ENCODE measurements around the gene AGAP1. TPM values are rescaled to one million over a fixed set of nuclear protein-coding genes. Genes with fewer than 3 reads are reported as not detected.

Gene AGAP1
- total RNA-seq, 1 donor = 18.5 TPM

GRCh38 chr2:235706506-235706905, 212.7 kb downstream of the AGAP1 start:
- Histone ChIP-seq H3K79me2 (ENCODE audit: insufficient read depth, low read length) (peaks cover 52% of the 10 kb centered on the region), H4K20me1 (ENCODE audit: insufficient read depth, low read length) (peaks cover 39% of the 10 kb centered on the region), H3K27ac (ENCODE audit: low read depth, low read length) (no peak overlapping the region), H2AFZ (ENCODE audit: low read length) (no peak overlapping the region), H3K27me3 (ENCODE audit: insufficient read depth, low read length) (no peaks in the 10 kb centered on the region), H3K36me3 (ENCODE audit: insufficient read depth, low read length) (peaks cover 9% of the 10 kb centered on the region), H3K4me2 (ENCODE audit: insufficient read depth, low read length) (no peak overlapping the region), H3K4me3 (ENCODE audit: insufficient read depth, low read length) (no peak overlapping the region), H3K4me1 (ENCODE audit: insufficient read depth, low read length) (peaks cover 17% of the 10 kb centered on the region), H3K9me3 (ENCODE audit: low read depth, low read length) (no peaks in the 10 kb centered on the region)
- no peak for TF ChIP-seq CTCF (IDR thresholded peaks at IDR 0.05; ENCODE audit: extremely low read depth, low read depth, low read length)
- peak; percentile 42 for DNase-seq (ENCODE audit: insufficient read length, low spot score, missing footprints)

GRCh38 chr2:235707411-235708096, 213.7 kb downstream of the AGAP1 start:
- Histone ChIP-seq H3K27me3 (ENCODE audit: insufficient read depth, low read length) (no peaks in the 10 kb centered on the region), H3K36me3 (ENCODE audit: insufficient read depth, low read length) (peaks cover 9% of the 10 kb centered on the region), H3K4me2 (ENCODE audit: insufficient read depth, low read length) (no peak overlapping the region), H4K20me1 (ENCODE audit: insufficient read depth, low read length) (peaks cover 33% of the 10 kb centered on the region), H3K4me1 (ENCODE audit: insufficient read depth, low read length) (peaks cover 14% of the 10 kb centered on the region), H3K9me3 (ENCODE audit: low read depth, low read length) (no peaks in the 10 kb centered on the region), H3K79me2 (ENCODE audit: insufficient read depth, low read length) (peaks cover 43% of the 10 kb centered on the region), H3K27ac (ENCODE audit: low read depth, low read length) (no peak overlapping the region), H2AFZ (ENCODE audit: low read length) (no peak overlapping the region), H3K4me3 (ENCODE audit: insufficient read depth, low read length) (no peak overlapping the region)
- no peak for TF ChIP-seq CTCF (IDR thresholded peaks at IDR 0.05; ENCODE audit: extremely low read depth, low read depth, low read length)
- peak; percentile 60 for DNase-seq (ENCODE audit: insufficient read length, low spot score, missing footprints)

- peak; percentile 72 for DNase-seq (ENCODE audit: insufficient read length, low spot score, missing footprints)
- Histone ChIP-seq H3K27me3 (ENCODE audit: insufficient read depth, low read length) (no peaks in the 10 kb centered on the region), H3K27ac (ENCODE audit: low read depth, low read length) (peak overlapping the region; percentile 22), H3K4me1 (ENCODE audit: insufficient read depth, low read length) (peaks cover 10% of the 10 kb centered on the region), H4K20me1 (ENCODE audit: insufficient read depth, low read length) (peaks cover 27% of the 10 kb centered on the region), H3K4me3 (ENCODE audit: insufficient read depth, low read length) (no peak overlapping the region), H2AFZ (ENCODE audit: low read length) (no peak overlapping the region), H3K79me2 (ENCODE audit: insufficient read depth, low read length) (peaks cover 38% of the 10 kb centered on the region), H3K4me2 (ENCODE audit: insufficient read depth, low read length) (no peak overlapping the region), H3K36me3 (ENCODE audit: insufficient read depth, low read length) (peaks cover 9% of the 10 kb centered on the region), H3K9me3 (ENCODE audit: low read depth, low read length) (no peaks in the 10 kb centered on the region)
- no peak for TF ChIP-seq CTCF (IDR thresholded peaks at IDR 0.05; ENCODE audit: extremely low read depth, low read depth, low read length)
Measured at GRCh38 chr2:235709124-235709813, 215.4 kb downstream of the AGAP1 start.
